Amniotic epithelial cell (primary cell): ENCODE results near the gene ZFAND3.
A peak's percentile ranks its signal among the peaks of the same experiment; 100 is the strongest.

Source experiments
- DNase-seq: peaks from one replicate; pipeline ENCODE4 v3.0.0-alpha.2; 2010; ENCODE audit warnings: low read depth

Gene ZFAND3

GRCh38 chr6:37894585-37894984 is 75.1 kb downstream of the ZFAND3 start:
- no peak for DNase-seq

GRCh38 chr6:37897321-37897720 is 77.8 kb downstream of the ZFAND3 start:
- peak; percentile 55 for DNase-seq

DNA sequence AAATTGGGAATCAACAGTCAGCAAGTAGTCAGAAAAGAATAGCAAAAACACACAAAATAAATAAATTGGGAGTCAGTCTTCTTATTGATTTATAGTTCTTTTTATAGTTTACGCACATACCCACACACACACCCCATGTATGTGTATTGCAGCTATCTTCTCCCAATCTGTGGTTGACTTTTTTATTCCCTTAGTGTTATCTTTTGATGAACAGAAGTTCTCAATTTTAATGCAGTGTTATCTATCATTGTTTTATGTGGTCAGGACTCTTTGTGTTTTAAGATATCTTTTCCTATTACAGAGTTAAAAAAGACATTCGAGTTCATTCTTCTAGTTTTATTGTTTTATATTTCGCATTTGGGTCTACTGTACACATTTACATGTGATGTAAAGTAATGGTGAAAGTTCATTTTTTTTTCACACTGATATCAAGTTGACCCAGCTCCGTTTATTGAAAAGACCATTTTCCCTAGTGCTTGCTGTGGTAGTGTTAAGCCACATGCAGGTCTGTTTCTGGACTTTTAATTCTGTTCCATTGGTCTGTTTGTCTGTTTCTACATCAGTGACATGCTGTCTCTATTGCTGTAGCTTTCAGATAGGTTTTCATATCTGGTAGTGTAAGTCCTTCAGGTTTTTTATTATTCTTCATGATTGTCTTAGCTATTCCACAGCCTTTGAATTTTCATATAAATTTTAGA is 78.4 kb downstream of the ZFAND3 start:
- DNase-seq, result no peak

- no peak for DNase-seq
Observed at GRCh38 chr6:37903351-37904340, 84.1 kb downstream of the ZFAND3 start.

GRCh38 chr6:37904590-37904989 is 85.1 kb downstream of the ZFAND3 start:
- peak; percentile 31 for DNase-seq

GRCh38 chr6:37906121-37906520 is 86.6 kb downstream of the ZFAND3 start:
- DNase-seq, result peak; percentile 37

- DNase-seq, result no peak
Observed at GRCh38 chr6:37910998-37911397, 91.5 kb downstream of the ZFAND3 start.

DNA sequence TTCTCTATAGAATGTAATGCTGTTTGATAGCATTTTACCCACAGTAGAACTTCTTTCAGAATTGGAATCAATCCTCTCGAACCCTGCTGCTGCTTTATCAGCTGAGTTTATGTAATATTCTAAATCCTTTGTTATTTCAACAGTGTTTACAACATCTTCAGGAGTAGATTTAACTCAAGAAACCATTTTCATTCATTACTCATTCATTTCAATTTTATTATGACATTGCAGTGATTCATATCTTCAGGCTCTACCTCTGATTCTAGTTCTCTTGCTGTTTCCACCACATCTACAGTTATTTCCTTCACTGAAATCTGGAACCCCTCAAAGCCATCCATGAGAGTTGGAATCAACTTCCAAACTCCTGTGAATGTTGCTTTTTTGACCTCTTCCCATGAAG is 93.7 kb downstream of the ZFAND3 start:
- DNase-seq, result peak; percentile 64

- DNase-seq, result no peak
Observed at GRCh38 chr6:37915463-37915862, 95.9 kb downstream of the ZFAND3 start.

DNA sequence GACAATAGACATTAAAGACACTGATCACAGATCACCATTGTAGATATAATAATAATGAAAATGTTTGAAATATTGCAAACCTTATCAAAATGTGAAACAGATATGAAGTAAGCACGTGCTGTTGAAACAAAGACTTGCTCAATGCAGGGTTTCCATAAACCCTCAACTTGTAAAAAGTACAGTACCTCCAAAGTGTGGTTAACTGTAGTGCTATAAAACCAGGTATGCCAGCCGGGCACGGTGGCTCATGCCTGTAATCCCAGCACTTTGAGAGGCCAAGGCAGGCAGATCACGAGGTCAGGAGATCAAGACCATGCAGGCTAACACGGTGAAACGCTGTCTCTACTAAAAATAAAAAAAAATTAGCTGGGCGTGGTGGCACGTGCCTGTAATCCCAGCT is 96.6 kb downstream of the ZFAND3 start:
- no peak for DNase-seq

DNA sequence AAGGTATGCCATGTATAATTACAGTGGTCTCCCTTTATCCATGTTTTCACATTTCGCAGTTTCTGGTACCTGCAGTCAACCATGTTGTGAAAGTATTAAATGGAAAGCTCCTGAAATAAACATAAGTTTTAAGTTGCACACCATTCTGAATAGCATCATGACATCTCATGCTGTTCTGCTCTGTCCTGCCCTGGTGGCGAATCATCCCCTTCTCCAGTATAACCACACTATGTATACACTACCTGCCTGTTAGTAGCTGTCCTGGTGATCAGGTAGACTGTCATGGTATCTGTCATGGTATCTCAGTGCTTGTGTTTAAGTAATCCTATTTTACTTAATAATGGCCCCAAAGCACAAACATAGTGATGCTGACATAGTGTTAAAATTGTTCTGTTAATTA is 97.1 kb downstream of the ZFAND3 start:
- no peak for DNase-seq

DNA sequence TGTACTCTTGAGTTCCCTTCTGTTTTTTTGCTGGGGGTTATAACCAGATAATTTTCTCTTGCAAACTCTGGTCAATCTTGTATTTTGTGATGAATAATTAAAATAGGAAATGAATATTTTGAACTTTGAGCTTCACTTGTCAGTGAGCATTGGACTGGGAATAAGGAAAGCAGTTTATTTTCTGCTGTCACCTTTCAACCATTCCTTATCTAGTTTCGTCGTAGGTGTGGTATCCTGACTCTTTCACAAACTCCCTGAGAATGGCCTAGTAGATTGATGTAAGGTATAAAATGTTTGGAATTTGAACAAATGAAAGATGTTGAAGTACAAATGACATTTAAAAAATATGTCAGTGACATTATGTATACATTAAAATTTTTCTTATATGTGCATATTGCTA is 98.0 kb downstream of the ZFAND3 start:
- no peak for DNase-seq

GRCh38 chr6:37919417-37920157 is 100.1 kb downstream of the ZFAND3 start:
- peak; percentile 93 for DNase-seq

DNA sequence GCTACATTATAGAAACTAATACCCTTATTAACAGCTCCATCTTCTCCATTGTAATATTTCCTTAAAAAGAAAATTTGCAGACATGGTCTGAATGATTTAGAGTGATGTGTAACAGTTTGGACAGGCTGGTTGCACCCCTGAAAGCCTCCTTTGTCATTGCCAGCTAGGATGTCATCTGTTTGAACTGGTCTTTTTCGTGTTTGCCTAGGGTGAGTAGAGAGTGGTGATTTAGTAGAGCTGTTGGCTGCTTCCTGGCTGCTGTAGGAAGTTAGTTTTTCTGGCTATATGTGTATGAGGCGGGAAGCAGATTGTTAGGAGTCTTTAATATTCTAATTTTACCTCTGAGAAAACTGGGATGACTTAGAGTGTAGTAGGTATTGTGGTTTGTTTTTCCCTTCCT is 101.1 kb downstream of the ZFAND3 start:
- no peak for DNase-seq

GRCh38 chr6:37922563-37922962 is 103.0 kb downstream of the ZFAND3 start:
- DNase-seq, result no peak

- DNase-seq, result no peak
Observed at GRCh38 chr6:37923514-37923913, 104.0 kb downstream of the ZFAND3 start.

- DNase-seq, result no peak
Observed at GRCh38 chr6:37926661-37927060, 107.1 kb downstream of the ZFAND3 start.

DNA sequence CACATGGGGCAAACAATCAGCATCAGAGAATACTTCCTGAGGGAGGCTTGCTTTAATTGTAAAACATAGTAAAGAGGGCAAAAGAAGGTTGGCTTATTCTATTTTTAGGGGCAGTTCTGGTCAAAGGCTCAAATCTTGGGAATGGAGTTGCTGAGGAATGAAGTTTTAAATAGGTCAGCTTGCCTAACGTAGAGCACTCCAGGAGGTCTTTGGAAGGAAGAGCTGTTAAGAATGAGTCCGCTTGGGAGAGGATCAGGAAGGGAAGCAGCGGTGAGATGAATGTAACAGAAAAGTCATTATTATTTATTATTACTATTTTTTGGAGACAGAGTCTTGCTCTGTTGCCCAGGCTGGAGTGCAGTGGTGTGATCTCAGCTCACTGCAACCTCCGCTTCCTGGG is 108.7 kb downstream of the ZFAND3 start:
- DNase-seq, result no peak

DNA sequence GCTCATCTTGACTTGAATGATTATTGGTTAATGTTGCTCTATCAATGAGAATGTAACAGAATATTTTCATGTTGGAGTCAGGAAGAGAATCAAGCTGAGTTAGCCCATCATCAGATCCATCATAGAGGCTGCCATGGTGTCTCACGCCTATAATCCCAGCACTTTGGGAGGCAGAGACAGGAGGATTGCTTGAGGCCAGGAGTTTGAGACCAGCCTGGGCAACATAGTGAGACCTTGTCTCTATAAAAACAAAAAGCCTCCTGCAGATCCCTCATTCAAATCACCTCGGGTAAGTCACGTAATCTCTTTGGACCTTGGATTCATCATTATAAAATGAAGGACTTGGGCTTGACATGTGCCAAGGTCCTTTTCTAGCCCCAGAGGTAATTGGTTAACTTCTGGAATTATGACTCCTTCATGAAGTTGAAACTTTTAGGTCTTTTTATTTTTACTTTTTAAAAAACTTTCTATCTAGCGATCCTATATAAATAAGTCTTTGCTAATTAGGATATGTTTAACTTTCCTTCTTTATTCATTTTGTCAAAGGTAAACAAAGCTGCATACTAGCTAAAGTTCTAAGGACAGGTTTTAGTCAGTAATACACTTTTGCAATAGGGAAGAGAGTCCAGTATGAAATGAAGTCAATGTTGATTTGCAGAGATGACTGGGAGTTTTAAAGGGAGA is 110.9 kb downstream of the ZFAND3 start:
- no peak for DNase-seq

GRCh38 chr6:37931066-37931465 is 111.5 kb downstream of the ZFAND3 start:
- DNase-seq, result no peak

DNA sequence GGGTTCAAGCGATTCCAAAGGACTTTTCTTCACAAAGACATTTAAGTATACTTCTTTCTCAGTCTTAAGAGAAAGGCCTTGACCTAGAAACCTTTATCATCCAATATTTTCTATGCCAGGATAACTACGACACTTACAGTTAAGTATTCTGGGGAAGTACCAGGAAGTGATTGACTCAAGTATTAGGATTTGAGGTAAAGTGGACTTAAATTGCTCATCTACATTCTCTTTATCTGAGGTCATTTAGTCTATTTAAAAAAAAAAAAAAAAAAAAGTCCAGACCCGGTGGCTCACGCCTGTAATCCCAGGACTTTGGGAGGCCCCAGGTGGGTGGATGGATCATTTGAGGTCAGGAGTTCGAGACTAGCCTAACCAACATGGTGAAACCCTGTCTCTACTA is 114.7 kb downstream of the ZFAND3 start:
- peak; percentile 39 for DNase-seq

DNA sequence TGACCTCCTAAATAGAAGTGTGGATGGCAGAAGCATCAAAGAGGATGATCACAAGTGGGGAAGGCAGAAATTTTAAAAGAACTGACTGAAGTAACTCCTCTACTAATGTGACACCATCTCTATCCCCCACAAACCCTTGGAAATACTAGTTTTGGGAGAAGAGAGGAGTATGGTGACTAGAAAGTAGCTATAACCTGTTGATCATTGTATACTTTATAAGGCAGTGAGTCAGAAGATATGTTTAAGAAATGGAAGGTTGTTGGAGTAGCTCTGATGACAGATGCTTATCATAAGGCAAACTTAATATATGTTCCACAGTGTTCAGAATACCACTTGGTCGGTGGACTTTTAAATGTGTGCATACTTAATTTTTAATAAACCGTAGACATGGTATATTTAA is 116.6 kb downstream of the ZFAND3 start:
- no peak for DNase-seq
